ENCODE results near the gene PRKAR1B. TPM values are rescaled to one million over a fixed set of nuclear protein-coding genes. Genes with fewer than 3 reads are reported as not detected.

PRKAR1B gene
- total and polyA plus RNA-seq, 8 donors: 16.3 to 43.5 (median 37.6) TPM

DNA sequence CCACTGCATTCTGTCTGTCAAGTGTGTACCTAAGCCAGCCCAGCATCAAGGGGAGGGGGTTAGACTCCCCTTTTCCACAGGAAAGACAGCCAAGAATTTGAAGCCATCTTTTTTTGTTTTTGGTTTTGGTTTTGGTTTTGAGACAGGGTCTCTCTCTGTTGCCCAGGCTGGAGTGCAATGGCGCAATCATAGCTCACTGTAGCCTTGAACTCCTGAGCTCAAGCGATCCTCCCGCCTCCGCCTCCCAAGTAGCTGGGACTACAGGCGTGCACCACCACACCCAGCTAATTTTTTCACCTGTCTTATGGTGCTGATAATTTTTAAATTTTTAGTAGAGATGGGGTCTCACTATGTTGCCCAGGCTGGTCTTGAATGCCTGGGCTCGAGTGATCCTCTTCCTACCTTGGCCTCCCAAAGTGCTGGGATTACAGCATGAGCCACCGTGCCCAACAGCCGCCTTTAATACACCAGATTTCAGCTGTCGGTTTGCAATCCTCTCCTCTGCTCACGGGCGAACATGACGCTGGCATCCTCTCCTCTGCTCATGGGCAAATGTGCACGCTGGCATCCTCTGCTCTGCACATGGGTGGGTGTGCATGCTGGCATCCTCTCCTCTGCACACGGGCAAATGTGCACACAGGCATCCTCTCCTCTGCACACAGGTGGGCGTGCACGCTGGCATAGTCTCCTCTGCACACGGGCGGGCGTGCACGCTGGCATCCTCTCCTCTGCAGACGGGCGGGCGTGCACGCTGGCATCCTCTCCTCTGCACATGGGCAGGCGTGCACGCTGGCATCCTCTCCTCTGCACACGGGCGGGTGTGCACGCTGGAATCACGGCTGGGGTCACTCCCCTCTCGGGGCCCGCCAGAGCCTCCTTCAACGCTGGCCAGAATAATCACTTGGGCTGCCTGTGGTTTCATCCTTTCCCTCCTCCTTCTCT lies 151.4 kb downstream of the PRKAR1B start:
- Histone ChIP-seq H3K36me3 (peaks cover 0 to 5% of the 10 kb centered on the region in 2 donors), H3K4me1 (no peaks in the 10 kb centered on the region), H3K27me3 (no peaks in the 10 kb centered on the region), H3K27ac (no peak overlapping the region), H3K9me3 (no peaks in the 10 kb centered on the region), H3K4me3 (no peak overlapping the region)
- no peak for ATAC-seq
- intact Hi-C loops (cut with DNase I): no loop called here
- TF ChIP-seq, protein P1, sequence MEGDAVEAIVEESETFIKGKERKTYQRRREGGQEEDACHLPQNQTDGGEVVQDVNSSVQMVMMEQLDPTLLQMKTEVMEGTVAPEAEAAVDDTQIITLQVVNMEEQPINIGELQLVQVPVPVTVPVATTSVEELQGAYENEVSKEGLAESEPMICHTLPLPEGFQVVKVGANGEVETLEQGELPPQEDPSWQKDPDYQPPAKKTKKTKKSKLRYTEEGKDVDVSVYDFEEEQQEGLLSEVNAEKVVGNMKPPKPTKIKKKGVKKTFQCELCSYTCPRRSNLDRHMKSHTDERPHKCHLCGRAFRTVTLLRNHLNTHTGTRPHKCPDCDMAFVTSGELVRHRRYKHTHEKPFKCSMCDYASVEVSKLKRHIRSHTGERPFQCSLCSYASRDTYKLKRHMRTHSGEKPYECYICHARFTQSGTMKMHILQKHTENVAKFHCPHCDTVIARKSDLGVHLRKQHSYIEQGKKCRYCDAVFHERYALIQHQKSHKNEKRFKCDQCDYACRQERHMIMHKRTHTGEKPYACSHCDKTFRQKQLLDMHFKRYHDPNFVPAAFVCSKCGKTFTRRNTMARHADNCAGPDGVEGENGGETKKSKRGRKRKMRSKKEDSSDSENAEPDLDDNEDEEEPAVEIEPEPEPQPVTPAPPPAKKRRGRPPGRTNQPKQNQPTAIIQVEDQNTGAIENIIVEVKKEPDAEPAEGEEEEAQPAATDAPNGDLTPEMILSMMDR (IDR thresholded peaks at IDR 0.05): no peak
- DNase-seq: peak in 1 of 4 donors; percentile 60

DNA sequence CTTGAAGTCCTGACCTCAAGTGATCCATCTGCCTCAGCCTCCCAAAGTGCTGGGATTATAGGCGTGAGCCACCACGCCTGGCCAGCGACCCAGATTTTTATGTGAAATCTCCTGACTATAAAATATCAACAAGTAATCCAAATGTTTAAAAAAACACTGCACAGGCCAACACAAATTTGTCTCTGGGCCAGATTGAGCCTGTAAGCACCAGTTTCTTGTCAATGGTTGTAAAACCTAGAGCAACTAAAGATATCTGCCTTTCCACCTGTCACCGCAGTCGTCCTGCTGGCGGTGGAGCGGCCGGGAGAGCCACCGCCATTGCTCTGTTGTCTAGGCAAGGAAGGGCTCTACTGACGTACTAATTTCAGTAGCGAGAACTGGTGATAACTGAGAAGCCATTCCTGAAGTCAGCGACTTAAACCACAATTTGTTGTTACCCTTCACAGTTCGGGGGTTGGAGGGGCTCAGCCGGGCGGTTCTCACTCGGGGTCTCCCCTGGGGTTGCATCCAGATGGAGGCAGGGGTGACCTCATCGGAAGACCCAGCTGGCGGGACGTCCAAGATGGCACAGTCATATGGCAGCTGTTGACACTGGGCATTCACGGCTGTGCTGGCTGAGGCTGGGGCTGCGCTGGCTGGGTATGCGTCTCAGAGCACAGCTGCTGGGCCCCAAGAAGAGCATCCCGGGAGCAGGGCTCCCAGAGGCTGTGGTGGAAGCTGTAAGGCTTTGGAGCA lies 152.3 kb downstream of the PRKAR1B start:
- no peaks in the 10 kb centered on the region for H3K4me1 ChIP-seq
- no peak overlapping the region for H3K4me3 ChIP-seq
- H3K27ac ChIP-seq: no peak overlapping the region
- TF ChIP-seq, protein P1 (IDR thresholded peaks at IDR 0.05): no peak
- DNase-seq: peak in 1 of 4 donors; percentile 54
- H3K36me3 ChIP-seq: peaks cover 0 to 5% of the 10 kb centered on the region in 2 donors
- H3K27me3 ChIP-seq: no peaks in the 10 kb centered on the region
- no peaks in the 10 kb centered on the region for H3K9me3 ChIP-seq
- no peak for ATAC-seq
- intact Hi-C loops (cut with DNase I): no loop called here

DNA sequence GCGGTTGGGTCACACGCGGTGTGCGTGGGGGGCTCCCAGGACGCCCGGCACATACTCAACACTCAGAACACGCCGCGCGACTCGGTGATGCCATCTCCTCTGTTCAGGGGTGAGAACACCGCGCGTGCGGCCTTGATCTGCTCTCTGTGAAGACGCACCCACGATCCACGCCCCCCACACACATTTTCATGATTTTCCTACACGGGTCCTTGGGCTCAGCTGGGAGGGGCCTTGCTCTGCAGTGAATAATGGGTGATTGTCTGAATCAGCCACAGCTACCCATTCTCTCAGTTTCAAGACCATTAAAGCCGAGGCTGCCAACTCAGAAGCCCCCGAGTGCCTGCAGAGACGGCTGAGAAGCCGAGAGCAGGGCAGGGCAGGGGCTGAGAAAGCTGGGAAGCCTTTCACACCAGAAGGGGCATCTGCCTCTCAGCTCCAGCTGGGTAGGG lies 153.1 kb downstream of the PRKAR1B start:
- ATAC-seq: no peak
- peaks cover 0 to 3% of the 10 kb centered on the region in 2 donors for H3K36me3 ChIP-seq

DNA sequence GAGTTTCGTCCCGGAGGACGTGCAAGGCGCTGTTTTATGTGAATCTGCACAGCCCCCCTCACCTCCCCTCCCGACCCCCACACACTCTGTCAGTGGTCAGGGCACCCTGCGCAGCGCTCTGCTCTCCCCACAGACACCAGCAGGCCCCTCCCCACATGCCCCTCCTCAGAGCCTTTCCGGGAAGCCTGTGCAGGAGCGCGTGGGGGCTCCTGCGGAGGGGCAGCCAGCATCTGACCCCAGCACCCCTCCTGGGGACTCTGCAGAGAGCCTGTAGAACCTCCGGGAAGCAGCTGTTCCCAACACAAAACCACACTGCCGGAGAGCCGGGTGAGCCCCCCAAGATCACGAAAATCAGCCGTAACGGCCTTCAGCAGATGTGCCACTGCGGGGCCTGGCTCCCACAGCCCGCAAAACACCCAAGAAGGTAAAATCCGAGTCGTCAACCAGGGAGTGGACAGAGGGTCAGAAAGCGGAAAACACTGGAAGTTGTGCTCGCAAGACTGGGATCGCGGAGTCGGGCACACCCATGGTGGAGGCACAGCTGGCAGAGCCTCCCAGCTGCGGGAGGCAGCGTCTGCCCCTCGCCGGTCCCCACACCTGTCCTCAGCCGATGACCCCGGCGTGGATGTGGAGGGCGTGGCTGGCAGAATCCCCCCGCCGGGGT lies 153.7 kb downstream of the PRKAR1B start:
- no peak for ATAC-seq
- no peaks in the 10 kb centered on the region for H3K4me1 ChIP-seq
- H3K27ac ChIP-seq: no peak overlapping the region

More for the DNA sequence above, 153.1 kb downstream of the PRKAR1B start:
- H3K27ac ChIP-seq: no peak overlapping the region
- H3K9me3 ChIP-seq: no peaks in the 10 kb centered on the region
- H3K27me3 ChIP-seq: no peaks in the 10 kb centered on the region
- H3K4me3 ChIP-seq: no peak overlapping the region
- H3K4me1 ChIP-seq: no peaks in the 10 kb centered on the region
- intact Hi-C loops (cut with DNase I): no loop called here
- TF ChIP-seq, protein P1 (IDR thresholded peaks at IDR 0.05): no peak
- DNase-seq: peak in 1 of 4 donors; percentile 24

More for the DNA sequence above, 153.7 kb downstream of the PRKAR1B start:
- intact Hi-C loops (cut with DNase I): no loop called here
- DNase-seq: peak in 1 of 4 donors; percentile 77
- no peak overlapping the region for H3K4me3 ChIP-seq
- H3K36me3 ChIP-seq: no peaks in the 10 kb centered on the region
- no peaks in the 10 kb centered on the region for H3K9me3 ChIP-seq
- TF ChIP-seq, protein P1 (IDR thresholded peaks at IDR 0.05): no peak
- H3K27me3 ChIP-seq: no peaks in the 10 kb centered on the region
